ENCODE results near the gene RGS3.

The RGS3 gene

DNA sequence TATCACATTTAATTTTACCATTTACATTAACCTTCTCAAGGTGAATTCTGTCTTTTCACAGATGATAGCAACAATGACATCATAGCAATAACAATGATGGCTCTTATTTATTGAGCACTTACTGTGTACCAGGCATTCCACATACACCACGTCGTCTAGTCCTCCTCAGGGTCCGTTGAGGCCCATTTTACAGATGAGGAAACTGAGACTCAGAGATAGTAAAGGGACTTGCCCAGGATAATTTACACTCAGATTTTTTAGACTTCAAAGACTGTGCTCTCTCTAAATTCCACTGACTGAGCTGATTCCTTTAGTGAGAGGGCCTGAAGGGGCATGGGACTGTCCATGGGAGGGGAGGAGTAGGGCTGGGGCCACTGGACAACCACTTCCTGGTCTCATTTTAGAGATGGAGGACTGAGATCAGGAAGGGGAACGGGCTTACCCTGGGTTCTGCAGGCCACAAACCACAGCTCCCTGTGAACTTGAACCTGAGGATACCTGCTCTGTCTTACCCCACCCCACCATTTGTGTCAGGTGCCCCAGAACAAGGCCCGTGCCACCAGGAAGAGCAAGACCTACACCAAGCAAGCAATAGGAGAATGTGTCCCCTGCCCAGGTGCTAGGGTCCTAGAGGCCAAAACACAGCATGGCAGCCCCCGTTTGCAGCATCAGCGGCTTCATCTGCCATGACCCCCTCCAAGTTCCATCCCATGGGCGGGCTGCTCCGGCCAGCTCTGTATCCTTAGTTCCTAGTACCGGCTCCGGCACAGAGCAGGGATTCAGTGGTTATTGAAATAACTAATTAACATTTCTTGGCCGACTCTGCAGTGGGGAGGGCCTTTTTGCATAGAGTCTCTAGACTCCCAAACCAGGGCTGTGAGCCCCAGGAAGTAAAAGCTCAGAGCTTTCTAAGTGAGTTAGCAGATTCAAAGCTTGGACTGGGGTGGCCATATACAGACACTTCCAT is 96.6 kb downstream of the RGS3 start:
- Histone ChIP-seq H3K36me3 (ENCODE audit: low read depth) (no peaks in the 10 kb centered on the region), H3K27ac (ENCODE audit: poor library complexity, severe bottlenecking) (no peak overlapping the region), H3K4me1 (ENCODE audit: insufficient read depth, poor library complexity, severe bottlenecking) (peaks cover 4% of the 10 kb centered on the region), H3K9me3 (ENCODE audit: severe bottlenecking) (no peaks in the 10 kb centered on the region), H3K27me3 (ENCODE audit: insufficient read depth, poor library complexity, severe bottlenecking) (no peaks in the 10 kb centered on the region), H3K4me3 (ENCODE audit: severe bottlenecking) (no peak overlapping the region)
- TF ChIP-seq, protein P1, sequence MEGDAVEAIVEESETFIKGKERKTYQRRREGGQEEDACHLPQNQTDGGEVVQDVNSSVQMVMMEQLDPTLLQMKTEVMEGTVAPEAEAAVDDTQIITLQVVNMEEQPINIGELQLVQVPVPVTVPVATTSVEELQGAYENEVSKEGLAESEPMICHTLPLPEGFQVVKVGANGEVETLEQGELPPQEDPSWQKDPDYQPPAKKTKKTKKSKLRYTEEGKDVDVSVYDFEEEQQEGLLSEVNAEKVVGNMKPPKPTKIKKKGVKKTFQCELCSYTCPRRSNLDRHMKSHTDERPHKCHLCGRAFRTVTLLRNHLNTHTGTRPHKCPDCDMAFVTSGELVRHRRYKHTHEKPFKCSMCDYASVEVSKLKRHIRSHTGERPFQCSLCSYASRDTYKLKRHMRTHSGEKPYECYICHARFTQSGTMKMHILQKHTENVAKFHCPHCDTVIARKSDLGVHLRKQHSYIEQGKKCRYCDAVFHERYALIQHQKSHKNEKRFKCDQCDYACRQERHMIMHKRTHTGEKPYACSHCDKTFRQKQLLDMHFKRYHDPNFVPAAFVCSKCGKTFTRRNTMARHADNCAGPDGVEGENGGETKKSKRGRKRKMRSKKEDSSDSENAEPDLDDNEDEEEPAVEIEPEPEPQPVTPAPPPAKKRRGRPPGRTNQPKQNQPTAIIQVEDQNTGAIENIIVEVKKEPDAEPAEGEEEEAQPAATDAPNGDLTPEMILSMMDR (IDR thresholded peaks at IDR 0.05; ENCODE audit: poor library complexity, severe bottlenecking), result no peak
- no peak for ATAC-seq (ENCODE audit: low read depth)
- DNase-seq (ENCODE audit: low spot score), result peak; percentile 42

DNA sequence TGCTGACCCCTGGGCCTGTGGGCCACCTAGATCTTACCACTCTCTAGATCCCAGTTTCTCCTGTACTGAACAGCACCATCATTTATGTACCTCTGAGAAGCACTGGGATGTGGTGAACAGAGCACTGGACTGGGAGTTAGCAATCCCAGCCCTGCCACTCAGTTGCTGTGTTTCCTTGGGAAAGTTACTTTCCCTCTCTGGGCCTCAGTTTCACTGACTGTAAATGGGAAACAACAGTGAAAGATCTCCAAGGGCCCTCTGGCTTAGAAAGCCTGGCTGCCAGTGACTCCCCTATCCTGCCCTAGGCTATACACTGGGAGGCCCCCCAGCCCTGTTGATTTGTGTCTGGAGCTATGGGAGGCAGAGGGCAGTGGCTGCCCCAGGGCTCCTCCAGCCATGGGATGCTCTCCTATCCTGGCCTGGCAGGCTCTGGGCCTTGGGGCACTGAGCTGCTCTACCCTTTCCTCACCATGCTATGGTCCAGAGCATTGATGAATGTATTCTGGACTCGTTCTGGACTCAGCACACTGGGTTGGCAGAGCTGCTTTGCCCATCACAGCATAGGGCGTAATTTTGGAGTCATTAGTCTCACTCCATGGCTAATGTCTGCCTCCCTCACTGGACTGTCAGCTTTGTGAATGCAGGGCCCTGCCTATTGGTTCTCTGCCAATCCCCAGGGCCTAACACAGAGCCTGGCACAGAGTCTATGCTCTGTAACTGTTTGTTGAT is 99.3 kb downstream of the RGS3 start:
- Histone ChIP-seq H3K27ac (ENCODE audit: poor library complexity, severe bottlenecking) (no peak overlapping the region), H3K4me3 (ENCODE audit: severe bottlenecking) (no peak overlapping the region), H3K9me3 (ENCODE audit: severe bottlenecking) (no peaks in the 10 kb centered on the region), H3K4me1 (ENCODE audit: insufficient read depth, poor library complexity, severe bottlenecking) (peaks cover 14% of the 10 kb centered on the region), H3K36me3 (ENCODE audit: low read depth) (no peaks in the 10 kb centered on the region), H3K27me3 (ENCODE audit: insufficient read depth, poor library complexity, severe bottlenecking) (no peaks in the 10 kb centered on the region)
- ATAC-seq (ENCODE audit: low read depth) (no peak), DNase-seq (ENCODE audit: low spot score) (peak; percentile 15)
- TF ChIP-seq, protein P1 (IDR thresholded peaks at IDR 0.05; ENCODE audit: poor library complexity, severe bottlenecking), result no peak

- Histone ChIP-seq H3K27ac (ENCODE audit: poor library complexity, severe bottlenecking) (peak overlapping the region; percentile 42), H3K4me3 (ENCODE audit: severe bottlenecking) (no peak overlapping the region), H3K9me3 (ENCODE audit: severe bottlenecking) (no peaks in the 10 kb centered on the region), H3K4me1 (ENCODE audit: insufficient read depth, poor library complexity, severe bottlenecking) (peaks cover 14% of the 10 kb centered on the region), H3K36me3 (ENCODE audit: low read depth) (no peaks in the 10 kb centered on the region), H3K27me3 (ENCODE audit: insufficient read depth, poor library complexity, severe bottlenecking) (no peaks in the 10 kb centered on the region)
- TF ChIP-seq, protein P1 (IDR thresholded peaks at IDR 0.05; ENCODE audit: poor library complexity, severe bottlenecking), result no peak
- peak; percentile 7 for DNase-seq (ENCODE audit: low spot score)
- no peak for ATAC-seq (ENCODE audit: low read depth)
These were observed 100.4 kb downstream of the RGS3 start for GRCh38 chr9:113563826-113564497.

GRCh38 chr9:113564498-113565237 is 101.1 kb downstream of the RGS3 start:
- TF ChIP-seq, protein P1 (IDR thresholded peaks at IDR 0.05; ENCODE audit: poor library complexity, severe bottlenecking), result no peak
- DNase-seq (ENCODE audit: low spot score) (peak; percentile 69), ATAC-seq (ENCODE audit: low read depth) (peak; percentile 92)
- Histone ChIP-seq H3K4me3 (ENCODE audit: severe bottlenecking) (peak overlapping the region; percentile 49), H3K27ac (ENCODE audit: poor library complexity, severe bottlenecking) (peak overlapping the region; percentile 42), H3K36me3 (ENCODE audit: low read depth) (no peaks in the 10 kb centered on the region), H3K27me3 (ENCODE audit: insufficient read depth, poor library complexity, severe bottlenecking) (no peaks in the 10 kb centered on the region), H3K4me1 (ENCODE audit: insufficient read depth, poor library complexity, severe bottlenecking) (peaks cover 14% of the 10 kb centered on the region), H3K9me3 (ENCODE audit: severe bottlenecking) (no peaks in the 10 kb centered on the region)

All from RWPE2 (cell line).